DMS 273 treated with DMSO at 0.1 percent for 48 hours (cell line): ENCODE data around the gene EXTL1.

ENCODE experiments used
- DNase-seq: peaks from one replicate; lab custom pipeline; 2025; lab: John Stamatoyannopoulos, UW

The EXTL1 gene

DNA sequence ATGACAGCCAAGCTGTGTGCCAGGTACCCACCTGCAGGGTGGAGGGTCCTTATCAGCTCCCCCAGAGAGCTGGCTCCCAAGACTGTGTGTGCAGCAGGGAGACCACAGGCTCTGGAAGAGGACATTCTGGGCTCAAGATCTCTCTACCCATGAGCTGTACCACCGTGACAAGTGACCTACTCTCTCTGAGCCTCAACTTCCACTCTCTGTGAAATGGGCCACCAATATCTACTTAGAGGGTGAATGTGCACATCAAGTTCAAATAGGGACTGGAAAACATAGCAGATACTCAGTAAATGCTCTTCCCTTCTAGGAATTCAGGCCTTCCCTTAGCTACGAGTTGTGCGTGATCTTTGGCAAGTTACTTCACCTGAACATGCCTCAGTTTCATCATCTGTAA, 22.8 kb downstream of the EXTL1 start:
- no peak for DNase-seq

DNA sequence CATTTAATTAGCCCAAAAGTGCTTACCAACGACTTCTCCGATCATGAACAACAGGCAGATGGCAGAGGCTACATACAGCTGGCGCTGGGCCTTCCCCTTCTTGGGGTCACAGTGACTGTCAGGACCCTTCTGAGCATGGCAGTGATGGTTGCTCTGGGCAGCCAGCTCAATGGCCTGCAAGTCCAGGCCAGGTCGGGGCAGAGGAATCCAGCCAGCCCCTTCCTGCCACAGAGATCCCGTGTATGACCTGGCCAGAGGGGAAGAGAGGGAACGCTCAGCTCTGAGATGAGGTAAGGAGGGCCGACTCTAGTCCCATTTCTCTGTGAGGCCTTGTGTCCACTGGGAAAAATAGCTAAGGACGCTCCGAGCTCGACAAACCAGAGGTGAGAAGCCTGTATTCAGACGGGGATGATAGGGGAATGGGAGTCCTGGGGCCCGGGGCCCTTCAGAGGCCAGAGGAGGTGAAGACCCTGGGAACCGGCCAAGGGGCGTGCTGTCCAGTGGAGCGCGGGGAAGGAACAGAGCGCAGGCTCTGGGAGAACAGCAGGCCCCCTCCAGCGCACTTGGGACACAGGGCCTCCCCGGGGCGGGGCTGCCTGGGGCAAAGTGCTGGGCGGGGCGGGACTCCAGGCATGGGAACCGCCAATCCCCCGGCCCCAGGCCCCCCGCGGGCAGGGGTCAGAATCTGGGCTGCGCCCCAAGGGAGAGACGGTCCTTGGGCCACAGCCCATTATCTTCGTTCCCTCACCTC, 23.6 kb downstream of the EXTL1 start:
- no peak for DNase-seq

DNA sequence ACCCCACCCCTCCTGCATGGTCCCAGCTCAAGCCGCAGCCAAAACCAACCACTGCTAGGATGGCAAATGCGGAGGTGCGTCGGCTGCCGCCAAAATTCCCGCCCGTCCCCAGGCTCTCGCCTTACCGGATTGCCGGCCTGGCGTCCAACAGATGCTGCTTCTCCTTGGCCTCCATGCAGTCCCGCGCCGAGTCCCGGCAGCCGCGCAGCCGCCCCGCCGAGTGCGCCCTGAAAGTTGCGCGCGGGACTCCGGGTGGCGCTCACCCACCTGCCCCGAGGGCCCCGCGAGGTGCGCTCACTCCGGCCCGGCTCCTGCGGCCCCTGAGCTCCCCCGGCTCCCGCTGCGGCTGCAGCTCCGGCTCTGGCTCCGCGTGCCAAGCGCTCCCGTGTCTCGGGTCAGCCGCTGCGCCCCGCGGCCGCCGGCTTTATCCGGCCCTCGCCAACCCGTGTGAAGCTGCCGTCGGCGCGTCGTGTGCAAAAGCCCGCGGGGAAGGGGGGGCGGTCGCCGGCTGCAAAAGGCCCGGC, 24.2 kb downstream of the EXTL1 start, which contains the start of gene SLC30A2:
Gene SLC30A2, minus strand, starts transcription at position 397 of the 524 bp plus-strand sequence. Its CDS starts 222 bp downstream, at position 175.
- no peak for DNase-seq

DNA sequence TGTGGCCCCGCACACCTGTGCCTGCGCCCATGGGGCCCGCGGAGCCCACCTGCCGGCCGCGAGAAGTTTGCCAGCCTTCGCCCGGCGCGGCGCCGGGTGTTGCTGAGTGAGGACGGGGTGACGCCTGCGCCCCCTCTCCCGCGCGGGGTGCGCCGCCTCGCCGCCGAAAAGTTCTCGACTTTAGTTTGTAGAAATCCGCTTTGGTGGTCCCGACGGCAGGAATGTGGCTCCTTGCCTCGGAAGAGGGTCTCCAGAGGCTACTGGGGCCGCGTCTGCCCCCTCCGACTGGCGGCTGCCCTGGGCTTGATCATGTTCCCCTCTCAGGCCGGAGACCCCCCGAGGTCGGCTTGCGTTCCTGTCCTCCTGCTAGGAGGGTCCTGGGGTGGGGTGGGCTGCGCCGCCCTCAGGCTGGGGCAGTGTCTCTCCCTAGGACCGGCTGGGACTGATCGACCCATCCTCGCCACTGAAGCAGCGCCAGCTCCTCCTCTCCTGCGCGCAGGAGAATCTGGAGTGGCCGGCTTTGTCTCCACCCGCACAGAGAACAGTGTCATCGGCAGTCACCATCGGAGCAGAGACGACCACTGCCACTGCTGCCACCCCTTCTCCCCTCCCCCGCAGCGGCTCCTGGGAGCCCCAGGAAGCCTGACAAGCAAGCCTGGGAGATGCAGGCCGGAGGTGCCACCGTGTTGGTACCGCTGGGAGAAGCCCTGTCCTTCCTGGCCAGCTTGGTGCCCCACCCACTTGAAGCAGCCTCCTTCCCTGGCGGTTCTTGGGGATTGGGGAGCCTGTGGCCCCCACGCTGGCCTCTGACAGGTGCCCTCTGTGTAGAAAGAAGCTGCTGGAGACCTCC, 24.9 kb downstream of the EXTL1 start:
- DNase-seq: no peak

DNA sequence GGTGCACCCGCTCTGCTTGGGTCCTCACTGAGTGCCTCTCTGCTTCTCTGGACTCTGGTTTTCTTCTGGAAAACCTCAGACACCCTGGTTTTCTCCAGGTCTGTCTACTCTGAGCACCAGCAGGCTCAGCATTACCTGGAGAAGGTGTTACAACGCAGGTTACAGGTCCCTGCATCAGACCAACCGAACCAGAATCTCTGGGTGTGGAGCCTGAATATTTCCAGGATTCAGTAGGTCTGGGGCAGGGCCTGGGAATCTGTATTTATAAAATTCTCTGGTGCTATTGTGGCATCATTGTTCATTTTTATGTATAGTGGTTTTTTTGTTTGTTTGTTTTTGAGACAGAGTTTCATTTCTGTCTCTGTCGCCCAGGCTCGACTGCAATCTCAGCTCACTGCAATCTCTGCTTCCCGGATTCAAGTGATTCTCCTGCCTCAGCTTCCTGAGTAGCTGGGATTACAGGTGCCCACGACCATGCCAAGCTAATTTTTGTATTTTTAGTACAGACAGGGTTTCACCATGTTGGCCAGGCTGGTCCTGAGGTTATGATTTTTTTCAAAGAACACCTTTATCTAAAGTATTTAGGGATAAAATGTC, 25.8 kb downstream of the EXTL1 start:
- DNase-seq: no peak

DNA sequence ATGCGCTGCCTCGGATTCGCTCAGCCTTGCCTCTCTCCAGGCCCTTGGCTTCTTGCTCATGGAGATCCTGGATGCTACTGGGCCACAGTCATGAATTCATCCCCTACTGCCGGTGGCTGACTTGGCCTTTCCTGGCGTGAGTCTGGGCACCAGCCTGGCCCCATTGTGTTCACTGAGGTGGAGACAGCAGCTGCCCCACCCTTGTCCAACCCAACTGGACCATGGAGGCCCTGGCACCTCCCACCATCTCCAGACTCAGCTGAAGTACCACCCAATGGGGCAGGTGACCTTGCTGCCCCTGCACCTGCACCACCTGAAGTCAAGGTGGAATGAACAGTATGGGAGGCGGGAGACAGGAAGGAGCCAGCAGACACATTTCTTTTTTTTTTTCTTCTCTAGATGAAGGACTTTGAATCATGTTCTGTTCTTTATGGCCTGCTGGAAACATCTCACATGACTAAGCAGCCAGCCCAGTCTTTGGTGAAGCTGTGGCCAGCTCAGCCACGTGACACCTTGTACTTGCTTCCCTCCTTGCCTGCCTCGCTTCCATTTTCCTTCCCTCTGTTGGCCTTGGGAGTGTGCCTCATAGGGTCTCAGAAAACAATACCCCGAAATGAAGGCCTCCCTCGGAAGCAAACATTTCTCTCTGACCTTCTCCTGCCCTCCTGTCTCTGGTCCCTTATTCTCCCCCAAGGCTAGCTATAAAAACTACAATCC, 28.1 kb downstream of the EXTL1 start:
- no peak for DNase-seq

DNA sequence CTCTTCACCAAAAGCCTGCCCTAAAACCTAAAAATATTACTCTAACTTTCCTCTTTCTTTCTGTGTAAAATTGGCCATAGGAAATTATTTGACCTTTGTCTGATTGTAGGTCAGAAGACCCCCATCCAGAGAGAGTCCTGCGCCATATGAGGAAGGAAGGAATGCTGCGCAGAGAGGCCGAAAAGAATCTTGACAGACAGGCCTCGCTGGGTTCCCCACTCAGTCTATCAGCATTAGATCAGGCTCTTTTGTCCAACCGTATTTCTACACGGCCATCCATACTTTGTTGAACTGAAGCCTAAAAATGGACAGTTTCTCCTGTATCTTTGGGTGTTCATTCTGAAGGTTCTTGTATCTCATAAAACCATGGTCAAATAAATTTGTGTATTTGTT, 28.7 kb downstream of the EXTL1 start:
- DNase-seq: no peak

DNA sequence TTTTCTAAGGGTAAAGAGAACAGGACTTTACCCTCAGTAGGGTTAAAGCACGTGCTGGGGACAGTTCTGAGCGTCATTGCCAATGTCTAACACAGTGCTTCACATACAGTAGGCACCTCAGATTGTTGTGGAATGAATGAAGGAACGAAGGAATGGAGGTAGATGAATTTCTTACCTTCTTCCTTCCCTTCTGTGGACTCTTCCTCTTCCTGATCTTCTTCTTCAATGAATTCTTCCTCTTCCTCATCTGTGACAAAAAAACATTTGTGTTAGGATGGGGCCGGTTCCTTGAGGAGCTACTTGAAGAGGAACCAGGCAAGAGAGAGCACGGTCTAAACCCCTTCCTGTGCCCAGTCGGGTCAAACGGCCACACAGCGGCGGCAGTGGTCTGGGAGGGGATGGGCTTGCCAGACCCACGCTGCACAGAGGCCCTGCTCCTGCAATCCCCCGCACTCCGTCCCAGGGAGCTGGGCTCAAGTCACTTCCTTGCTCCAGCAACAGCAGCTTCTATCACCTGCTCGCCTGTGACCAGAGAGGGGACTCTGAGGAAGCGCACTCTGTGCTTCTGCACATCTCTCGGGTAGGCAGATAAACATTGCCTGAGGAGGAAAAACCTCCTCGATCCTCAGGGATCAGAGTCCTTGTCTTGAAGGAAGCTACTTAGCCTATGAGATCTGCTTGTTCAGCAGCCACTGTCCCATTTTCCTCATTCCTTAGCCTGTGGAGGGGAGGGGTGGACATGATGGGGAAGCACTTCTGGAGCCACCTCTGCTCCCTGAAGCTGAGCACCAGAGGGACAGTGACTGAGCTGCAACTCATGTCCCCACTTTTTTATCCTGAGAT, 32.4 kb downstream of the EXTL1 start:
- DNase-seq: no peak

DNA sequence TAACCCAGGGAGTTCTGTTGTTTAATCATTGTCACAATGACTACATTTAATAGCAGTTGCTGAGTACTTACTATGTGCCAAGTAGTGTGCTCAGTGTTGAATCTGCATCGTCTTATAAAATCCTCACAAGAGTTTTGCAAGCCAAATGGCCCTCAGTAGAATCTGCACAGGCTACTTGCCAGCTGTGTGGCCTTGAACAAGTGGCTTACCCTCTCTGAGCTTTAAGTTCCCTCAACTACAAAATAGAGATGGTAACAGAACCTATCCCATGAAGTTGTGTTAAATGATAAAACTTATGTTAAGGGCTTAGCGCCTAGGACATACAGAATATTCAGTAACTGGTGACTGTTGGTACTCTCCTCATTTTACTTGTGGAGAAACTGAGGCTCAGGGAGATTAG, 33.5 kb downstream of the EXTL1 start:
- no peak for DNase-seq

DNA sequence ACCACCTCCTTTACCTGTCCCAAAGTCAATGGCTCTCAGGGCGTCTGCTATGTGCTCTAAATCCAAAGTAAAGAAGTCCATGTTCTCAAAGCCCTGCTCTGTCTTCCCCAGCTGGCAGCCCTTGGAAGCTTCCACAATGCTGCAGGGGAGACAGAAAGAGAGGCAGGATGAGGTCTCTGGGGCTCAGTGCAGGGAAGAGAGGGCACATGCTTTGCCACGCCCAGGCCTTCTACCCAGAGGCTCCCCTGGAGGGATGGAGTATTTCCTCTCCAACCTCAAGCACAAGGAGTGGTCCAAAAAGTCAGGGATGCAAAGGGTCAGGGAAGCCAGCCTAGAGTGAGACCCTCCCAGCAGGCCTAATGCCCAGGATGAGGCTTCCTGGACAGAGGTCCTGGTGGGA, 35.6 kb downstream of the EXTL1 start:
- DNase-seq: no peak

DNA sequence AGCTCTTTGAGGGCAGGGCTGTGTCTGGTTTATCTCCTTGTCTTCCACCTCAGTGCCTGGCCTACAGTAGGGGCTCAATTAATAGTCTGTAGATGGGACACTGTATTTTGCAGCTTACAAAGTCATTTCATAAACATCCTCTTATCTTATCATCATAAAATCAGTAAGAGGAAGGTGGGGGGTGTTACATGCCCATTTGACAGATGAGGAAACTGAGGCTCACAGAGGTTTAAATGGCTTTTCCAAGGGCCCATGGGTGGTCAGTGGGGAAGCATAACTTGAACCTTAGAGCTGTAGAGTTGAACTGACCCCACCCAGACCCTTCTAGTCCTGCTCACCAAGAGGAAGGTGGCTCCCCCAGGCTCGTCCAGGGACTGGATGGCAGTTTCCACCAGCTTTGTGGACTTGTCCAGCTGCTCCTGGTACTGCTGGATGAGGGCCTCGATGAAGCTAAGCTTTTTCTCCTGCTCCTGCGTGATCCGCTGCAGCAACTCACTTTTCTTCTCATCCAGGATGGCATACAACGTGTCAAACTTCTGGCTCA, 36.5 kb downstream of the EXTL1 start:
- DNase-seq: no peak

DNA sequence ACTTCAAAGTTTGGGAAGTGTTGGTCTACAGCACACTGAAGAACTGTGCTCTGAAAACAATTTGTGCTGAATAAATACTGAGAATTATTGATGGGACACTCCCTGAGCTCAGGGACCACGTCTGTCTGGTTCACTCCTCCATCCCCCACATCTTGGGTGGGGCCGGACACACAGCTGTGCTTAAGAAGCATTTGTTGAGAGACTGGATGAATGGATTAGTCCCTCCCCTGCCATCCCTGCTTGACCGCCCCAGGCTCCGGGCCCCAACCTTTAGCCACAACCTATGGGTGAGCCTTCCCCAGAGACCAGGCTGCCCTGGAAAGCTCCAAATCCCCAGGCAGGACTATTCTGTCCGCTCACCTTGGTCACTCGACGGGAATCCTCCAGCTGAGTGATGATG, 38.3 kb downstream of the EXTL1 start:
- no peak for DNase-seq

DNA sequence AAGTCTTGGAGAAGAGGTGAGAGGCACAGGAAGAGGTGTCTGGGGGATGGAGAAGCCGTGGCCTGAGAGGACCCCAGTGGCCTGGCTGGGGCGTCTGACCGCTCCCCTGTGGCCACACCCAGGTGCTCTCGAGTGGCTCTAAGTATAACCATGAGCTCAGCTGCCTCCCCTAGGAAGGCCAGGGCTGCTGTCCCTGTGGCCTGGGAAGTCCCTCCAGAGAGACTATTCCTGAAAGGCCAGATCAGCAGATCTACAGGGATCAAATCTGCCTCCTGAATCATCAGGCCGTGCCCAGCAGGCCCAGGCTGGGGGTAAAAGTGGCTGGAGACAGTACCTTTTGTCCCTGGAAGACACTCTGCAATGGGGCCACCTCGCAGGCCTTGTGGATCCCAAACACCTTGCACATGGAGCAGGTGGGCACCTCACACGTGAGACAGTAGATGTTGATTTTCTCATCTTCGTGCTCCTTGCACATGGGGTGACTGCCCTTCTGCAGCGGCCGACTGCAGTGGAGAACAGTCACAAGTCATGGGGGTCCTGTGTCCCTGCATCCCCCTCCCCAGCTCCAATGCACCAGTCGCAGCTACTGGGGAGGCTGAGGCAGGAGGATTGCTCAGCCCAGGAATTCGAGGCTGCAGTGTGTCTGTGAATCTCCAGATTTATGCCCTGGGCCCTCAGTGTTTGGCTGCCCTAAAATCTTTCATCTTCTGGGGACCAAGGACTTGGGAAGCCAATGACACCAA, 39.4 kb downstream of the EXTL1 start:
- DNase-seq: no peak

DNA sequence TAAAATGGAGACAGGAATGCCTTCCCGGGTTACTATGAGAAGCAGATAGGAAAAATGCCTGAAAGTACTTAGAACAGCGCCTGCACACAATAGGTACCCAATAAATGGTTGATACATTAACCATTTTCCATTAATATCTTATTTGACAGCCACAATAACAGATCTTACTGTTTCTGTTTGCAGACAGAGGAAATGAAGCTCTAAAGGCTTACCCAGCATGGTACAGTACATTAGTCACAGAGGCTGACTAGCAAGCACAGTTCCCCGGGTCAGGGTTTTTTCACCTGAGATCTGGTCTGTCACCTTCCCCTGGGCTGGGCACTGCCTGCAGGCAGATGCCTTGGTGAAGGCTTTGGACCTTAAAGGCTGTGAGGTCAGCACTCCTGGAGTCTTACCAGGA, 43.0 kb downstream of the EXTL1 start:
- no peak for DNase-seq

DNA sequence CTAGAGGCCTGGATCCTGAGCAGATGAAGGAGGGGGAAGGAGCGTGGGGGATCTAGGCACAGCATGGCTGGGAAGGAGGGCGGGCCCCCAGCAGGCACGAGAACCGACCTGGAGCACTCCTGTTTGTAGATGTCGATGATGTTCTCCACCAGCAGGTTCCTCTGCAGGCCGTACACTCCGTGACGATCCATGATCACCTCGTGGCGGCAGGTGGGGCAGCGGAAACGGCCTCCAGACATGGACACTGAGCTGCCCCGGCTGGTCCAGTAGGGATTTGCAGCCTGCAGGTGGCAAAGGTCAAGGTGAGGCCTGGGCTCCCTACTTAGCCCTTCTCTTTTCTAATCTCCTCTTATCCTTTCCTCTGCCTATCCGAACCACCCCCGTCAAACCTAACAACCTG, 44.6 kb downstream of the EXTL1 start:
- no peak for DNase-seq

DNA sequence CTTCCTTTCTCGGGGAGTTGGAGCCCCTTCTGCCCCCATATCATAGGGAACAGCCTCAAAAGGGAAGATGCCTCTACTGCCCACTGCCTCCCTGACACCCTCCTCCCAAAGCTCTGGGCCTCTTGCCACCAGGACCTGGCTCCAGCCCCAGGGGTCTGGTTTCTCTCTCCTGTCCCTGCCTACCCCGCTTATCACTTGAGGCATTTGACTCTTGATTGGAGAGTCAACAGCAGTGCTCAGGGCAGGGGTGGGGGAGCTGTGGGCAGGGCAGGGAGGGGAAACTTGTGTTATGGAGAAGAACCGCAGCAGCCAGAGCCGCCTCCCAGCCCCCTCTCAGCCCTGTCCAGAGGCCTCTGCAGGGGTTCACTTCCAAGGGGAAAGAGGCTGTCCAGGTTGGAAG, 45.3 kb downstream of the EXTL1 start:
- DNase-seq: no peak

DNA sequence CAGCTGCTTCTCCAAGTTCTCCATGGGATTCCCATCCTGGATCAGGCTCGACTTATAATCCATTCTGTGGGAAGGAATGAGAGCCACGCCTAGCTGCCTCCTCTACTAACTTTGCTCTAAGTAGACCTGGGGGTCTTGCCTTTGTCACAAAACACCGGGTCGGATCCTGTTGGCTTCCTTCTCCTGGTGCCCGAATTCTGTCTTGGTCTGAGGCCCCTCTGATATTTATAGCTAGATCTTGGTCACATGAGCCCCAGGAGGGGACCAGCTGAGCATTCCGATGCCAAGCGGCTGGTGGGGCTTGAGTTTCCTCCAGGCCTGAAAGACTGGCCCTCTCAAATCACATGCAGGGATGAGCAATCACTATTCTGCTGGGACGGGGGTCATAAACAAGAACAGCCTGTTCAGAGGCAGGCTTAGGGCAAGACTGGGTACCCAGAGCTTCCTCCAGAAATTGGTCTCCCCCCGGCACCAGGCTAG, 45.9 kb downstream of the EXTL1 start, which contains the start of gene TRIM63:
Gene TRIM63, minus strand, starts transcription at position 199 of the 480 bp plus-strand sequence. Its CDS starts 136 bp downstream, at position 63.
- no peak for DNase-seq

DNA sequence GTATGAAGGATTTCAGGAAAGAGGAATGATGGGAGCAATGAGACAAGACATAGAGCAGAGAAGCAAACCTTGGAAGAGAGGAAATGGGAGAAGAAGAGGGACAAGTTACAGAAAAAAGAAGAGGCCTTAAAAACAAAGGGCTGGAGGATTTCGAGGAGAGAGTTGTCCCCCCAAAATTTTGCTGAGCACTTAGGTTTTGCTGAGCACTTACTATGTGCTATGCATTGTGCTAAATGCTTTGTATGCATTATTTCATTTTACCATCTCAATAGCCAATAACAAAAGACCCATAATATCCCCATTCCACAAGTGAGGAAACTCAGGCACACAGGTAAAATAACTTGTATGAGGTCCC, 48.3 kb downstream of the EXTL1 start:
- no peak for DNase-seq

DNA sequence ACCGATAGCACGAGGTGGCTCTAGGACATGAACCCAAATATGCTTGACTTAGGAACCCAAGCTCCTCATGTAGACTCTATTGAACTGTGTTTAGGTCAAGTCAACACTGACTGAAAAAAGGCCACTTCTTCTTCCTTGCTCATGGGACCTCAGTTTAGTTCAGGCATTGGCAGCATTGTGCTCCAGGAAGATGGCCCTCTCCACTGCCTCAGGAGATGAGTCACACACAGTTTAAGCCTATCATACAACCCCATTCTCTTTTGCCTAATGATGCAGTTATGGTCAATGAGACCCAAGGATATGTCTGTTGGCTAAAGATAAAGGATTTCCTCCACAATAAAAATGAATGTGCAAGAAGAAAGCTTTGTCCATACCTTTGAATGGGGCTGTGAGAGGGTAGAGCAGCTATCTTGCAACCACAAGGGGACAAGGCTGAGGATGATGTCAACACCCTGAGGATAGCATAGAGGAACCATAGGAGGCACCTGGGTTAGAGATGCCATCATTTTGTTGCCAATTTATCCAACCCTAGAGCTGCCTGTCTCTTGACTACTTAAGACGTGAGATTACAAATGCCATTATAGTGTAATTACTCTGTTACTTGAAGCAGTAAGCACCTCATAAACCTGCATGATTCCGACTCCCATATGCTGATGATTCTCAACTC, 48.9 kb downstream of the EXTL1 start:
- DNase-seq: no peak
